Stimulated activated CD8-positive, alpha-beta memory T cell treated with anti-CD3 and anti-CD28 coated beads, Interleukin-4, amount 100 ng/mL, for 1 hour (primary cell): ENCODE results near the gene HMGXB3.

Source experiments
- DNase-seq, 2 donors: peaks; one replicate each; pipeline ENCODE4 v3.0.0-alpha.2; 2020; ENCODE audit warnings: low read depth in 2 of 2, low spot score in 1 of 2

The HMGXB3 gene

DNA sequence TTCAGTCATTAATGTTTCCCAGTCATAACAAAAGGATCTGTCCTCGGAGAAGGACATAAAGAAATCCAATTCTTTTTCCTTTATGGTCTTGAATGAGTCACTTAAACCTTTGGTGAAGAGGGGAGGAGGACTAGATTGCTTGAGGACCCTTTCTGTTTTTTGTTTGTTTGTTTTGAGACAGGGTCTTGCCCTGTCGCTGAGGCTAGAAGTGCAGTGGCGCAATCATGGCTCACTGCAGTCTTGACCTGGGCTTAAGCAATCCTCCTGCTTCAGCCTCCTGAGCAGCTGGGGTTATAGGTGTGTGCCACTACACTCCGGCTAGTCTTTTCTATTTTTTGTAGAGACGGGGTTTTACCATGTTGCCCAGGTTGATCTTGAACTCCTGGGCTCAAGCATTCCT is 12.4 kb upstream of the HMGXB3 start:
- no peak for DNase-seq

DNA sequence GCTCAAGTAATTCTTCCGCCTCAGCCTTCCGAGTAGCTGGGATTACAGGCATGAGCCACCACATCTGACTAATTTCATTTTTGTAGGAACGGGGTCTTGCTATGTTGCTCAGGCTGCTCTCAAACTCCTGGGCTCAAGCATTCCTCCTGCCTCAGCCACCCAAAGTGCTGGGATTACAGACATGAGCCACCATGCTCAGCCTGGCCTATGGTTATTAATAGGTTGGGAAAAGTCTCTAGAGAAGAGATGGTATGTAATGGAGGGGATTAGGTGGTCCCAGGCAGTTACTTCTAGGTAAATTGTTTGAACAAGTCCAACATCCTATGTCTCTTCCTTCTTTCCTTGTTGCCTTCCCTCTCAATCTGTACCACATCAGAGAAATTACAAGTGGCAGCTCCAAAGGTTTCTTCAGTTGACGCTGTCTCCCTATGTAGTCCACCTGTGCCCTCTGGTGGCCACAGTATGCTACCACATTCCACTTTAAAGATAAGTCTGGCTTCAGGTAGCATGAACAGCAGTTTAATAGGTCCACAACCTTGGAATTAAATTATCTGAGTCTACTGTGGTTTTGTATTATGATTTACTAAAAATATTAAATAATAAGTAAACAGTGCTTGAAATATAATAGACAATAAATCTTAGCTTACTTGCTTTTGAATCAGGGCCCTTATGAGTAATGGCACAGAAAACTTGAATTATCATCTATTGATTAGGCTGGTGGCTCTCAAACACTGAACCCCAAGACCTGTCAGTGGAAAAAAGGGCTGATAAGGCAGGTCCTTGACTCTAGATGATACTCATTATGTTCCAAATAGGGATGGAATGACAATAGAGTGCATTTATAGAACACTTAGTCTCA is 9.8 kb upstream of the HMGXB3 start:
- DNase-seq, result peak; percentile 2 to 52

DNA sequence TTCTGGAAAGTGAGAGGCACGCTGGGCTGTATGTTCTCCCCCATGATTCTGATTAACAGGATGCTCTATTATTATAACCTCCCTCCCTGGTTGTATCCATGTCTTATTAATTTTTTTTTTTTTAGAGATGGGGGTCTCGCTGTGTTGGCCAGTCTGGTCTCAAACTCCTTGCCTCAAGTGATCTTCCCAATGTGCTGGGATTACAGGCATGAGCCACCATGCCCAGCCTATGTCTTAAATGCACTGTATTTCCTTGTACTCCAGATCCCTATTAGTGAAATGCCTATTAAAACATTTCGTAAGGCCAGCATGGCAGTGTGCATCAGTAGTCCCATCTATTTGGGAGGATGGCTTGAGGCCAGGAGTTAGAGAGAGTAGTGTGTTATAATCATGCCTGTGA is 7.1 kb upstream of the HMGXB3 start:
- no peak for DNase-seq

DNA sequence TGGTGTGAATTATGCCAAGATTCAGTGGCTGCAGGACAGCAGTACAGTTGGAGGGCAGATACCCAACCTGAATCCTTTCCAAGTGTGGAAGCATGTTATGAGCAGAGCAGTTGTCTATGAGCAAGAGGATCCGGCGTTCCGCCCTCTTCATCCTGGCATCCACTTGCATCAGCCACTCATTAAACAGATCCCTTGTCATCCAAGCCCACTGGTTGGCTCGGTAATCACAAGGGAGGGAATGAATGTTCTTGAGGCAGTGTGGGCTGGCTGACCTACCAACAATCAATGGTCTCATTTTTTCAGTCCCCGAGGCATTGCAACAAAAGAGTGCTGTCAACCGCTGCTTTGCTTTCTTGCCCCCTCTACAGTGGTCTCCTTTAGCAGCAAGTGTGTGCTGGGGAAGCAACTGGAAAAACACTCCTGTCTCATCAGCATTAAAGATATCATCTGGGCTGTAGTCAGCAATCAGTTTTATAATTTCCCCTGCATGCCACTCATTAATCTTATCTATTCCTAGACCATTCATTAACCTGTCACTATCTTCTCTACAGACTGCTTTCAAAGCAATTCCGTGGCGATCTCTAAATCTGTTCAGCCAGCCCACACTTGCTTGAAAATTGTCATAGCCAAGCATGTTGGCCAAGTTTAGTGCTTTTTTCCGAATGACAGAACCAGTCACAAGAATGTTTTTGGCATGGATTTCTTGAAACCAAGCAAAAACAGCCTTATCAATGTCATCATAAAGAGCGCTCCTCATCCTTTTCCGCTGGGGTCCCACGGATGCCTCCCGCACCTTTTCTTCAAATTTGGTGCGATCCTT is 4.9 kb upstream of the HMGXB3 start:
- no peak for DNase-seq

DNA sequence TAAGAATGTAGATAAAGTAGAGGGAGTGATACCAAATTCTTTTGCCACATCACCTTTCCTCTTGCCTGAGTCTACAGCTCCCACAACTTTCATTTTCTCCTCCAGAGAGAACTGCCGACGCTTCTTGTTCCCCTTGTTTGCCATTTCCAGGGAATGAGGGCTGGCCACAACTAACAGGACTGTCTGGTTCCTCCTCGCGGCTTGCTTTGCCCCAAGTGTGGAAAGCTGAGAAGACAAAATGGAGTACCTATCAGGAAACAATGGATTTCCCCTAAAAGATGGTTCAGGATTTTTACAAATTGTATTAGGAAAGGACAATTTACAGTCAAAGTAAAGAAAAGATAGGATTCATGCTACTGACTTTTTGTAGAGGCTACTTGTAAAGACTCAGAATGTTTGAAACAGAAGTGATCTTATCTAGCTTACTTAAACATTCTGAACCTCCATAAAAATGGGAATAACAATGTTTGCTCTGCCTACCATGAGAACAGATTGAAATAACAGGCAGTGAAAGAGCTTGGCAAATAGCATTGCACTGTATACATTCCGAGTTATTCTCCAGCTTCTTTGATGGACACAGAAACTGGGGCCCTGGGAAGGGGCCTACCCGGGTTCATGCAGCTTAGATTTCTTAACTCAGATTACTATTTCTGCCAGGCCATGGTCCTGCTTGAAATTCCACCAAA is 4.2 kb upstream of the HMGXB3 start:
- DNase-seq, result no peak

DNA sequence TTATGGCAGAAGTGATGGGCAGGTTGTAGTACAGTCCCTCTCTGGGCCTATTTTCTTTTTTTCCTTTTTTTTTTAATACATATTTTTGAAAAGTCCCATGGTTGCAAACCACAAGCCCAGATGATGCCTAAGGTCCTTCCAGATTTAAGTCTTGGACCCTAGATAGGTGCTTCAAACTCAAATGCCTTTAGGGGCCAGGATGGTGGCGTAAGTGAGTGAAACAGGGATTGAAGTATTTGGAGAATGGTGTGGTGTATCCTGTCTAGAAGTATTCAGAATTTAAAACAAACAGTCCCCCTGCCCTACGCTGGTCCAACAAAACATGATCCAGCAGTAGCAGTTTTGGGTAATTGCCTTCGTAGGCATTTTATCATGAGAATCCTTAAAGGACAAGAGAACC is 2.3 kb upstream of the HMGXB3 start:
- no peak for DNase-seq

DNA sequence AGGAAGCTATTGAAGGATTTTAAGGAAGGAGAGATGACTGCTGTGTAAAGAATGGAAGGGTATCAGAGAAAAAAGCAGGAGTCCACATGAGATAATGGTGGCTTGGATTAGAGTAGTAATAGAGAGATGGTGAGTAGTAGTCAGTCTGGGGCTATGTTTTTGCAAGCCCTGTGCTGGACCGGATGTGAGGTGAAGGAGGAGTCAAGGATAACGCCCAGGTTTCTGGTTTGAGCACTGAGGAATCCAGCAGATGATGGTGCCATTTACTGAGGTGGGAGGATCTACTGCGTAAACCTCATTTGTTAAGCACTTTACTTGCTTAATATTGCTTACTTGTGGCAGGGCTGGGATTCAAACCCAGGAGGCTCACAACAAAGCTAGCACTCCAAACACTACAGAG is 1.2 kb upstream of the HMGXB3 start:
- DNase-seq, result no peak

DNA sequence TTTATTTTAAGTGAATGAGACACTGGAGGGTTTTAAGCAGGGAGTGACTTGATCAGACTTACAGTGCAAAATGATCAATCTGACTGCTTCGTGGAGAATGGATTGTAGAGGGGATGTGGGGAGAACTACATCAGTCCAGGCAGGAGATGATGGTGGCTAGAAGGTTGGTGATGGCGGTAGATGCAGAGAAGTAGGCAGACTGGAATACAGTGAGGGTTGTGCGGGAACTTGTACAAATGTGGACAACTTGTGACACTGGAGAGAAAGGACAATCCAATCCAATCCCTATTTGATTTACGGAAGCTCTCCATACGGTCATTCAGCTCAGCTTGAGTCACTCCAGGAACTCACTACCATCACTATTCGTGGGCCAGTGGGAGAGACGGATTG is 678 bp upstream of the HMGXB3 start:
- no peak for DNase-seq

DNA sequence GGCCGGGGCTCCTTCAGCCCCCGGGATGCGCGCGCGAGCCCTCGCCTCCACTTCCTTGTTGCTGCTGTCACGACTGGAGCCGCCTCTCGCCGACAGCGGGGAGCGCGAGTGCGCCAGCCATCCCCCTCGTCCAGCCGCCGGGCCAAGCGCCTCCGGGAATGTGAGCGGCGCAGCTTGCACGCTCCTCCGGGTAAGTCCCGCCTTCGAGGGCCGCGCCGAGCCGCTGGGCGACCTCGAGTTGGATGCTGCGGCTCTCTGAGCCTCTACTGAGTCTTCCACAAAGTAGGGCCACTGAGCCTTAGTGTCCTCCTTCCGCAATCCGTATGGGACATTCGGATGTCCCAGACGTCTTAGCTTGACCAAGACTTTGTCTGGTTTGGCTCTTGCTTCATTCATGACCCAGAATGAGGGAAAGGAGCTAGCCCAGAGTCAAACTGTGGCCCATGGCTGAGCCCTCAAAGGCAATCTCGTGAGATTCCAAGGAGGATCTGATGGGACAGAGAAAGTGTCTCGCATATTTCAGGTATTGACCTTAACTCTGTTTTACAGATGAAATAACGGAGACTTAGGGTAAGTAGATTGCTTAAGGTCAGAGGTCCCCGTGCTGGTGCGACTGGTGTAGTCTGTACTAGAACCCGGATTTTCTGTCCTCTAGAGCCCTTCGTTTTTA is 586 bp downstream of the HMGXB3 start:
- DNase-seq, result peak; percentile 7 to 22

DNA sequence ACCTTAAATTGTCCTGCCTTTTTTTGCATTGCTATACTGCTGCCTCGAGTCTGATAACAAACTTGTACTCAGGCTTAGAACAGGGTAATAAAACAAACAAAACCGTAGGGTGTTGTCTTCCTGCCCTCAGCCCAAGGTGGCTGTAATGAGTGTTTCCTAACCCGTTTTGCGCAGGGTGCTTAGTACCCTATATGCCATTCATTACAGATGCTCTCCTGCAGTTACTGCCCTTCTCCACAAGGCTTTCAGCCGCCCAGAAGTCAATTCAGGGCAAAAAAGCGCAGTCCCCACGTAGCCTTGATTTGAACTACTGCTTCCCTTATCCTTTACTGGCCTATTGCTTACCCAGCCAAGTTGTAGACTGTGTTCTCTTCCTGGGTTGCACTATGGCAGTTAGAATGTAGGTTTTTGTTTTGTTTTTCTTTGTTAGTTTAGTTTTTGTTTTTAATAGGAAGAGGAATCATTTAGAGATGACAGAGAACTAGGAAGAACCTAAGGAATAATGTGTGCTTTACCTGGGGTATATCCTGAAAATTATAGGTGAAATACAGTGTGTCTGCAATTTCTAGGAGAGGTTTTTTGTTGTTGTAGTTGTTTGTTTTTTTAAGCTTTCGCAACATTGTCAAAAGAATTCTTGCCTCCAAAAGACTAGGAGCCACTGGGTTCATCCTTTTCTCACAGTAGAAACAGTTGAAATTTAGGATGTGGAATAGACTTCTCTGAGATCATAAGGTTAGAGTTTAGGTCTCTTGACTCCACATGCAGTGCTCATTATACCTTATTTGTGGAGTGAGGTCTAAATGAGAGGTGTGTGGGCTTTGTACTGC is 1.3 kb downstream of the HMGXB3 start:
- peak; percentile 3 to 31 for DNase-seq

DNA sequence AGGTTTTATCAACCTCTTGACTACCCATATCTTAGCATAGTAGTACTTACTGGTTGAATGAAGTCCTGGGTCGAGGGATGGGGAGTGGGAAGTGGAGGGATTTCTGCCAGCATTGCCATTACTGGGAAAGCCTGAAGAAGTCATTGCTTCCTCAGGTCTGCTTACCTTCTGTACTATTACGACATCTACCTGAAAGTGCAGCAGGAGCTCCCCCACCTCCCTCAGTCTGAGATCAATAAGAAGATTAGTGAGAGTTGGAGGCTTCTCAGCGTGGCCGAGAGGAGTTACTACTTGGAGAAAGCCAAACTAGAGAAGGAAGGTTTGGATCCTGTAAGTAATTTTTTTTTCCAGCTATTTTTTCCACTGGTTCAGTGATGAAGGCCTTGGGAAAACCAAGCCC is 5.8 kb downstream of the HMGXB3 start:
- DNase-seq, result no peak

DNA sequence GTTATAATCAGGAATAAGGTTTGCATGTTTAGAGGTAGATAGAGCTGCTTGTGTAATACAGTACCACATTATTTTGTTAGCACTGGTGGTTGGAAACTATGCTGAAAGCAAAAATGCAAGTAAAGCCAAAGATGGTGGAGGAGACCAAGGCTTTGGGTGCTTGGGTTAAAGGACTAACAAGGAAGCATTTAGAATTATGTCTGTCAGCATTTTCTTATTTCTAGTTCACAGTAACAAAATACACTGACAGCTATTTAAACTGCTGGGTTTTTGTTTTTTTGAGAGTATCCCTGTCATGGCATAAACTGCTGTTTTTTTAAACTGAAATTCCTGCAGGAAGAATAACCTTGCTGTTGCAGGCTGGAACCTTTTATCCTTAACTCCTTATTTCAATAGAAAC is 6.5 kb downstream of the HMGXB3 start:
- DNase-seq, result no peak

DNA sequence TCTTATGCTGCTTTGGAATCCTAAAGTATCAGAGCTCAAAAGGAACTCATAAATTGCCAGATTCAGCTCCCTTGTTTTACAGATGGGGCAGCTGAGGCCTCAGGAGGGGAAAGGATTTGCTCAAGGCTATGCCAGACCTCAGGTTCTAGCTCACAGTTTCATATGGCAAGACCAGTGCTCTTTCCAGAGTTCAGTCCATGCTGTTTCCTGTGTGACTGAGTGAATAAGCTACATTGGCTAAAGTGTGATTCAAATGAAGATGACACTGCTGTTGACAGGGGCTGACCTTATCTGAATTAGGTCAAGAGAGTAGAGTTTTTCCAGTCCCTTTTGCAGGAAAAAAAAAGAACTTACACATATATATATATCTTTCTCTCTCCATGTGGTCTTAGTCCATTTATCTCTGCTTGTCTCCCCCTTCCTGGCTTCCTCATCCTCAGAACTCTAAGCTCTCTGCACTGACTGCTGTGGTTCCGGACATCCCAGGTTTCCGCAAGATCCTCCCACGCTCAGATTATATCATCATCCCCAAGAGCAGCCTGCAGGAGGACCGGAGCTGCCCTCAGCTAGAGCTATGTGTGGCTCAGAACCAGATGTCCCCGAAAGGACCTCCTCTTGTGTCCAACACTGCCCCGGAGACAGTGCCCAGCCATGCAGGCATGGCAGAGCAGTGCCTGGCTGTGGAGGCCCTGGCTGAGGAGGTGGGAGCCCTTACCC is 9.3 kb downstream of the HMGXB3 start:
- no peak for DNase-seq

DNA sequence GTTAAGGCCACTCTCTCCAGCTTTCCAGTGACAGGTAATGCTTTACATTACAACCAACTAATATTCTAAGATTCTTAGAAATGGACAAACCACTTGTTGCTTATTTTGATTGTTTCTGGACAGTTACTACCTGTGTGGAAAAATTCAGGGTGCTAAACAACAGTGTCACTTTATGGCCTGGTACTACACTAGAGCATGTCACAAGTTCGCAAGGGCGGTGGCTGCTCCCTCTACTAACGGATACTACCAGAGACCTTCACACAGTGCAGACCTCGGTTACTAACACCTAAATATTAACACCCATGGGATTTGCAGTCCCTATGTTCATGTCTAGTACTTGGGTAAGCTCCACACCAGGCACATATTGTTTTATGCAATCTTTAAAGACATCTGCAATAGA is 13.4 kb downstream of the HMGXB3 start:
- no peak for DNase-seq

DNA sequence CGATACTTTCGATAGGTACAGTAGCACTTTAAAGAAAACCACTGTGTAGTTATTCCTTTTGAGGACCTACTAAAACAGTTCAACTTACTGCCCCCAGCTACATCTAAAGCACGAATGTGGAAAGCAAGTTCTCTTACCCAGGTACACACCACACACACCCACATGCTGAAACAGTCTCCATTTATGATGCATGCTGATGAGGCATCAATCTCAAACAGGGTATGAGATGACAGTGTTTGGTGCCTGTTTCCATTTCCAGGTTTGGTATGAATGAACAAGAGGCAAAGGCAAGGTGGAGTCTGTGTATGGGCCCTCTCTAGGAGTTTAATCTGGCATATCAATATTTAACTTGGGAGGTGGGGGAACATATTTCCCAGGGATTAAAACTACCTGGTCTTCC is 13.9 kb downstream of the HMGXB3 start:
- no peak for DNase-seq

DNA sequence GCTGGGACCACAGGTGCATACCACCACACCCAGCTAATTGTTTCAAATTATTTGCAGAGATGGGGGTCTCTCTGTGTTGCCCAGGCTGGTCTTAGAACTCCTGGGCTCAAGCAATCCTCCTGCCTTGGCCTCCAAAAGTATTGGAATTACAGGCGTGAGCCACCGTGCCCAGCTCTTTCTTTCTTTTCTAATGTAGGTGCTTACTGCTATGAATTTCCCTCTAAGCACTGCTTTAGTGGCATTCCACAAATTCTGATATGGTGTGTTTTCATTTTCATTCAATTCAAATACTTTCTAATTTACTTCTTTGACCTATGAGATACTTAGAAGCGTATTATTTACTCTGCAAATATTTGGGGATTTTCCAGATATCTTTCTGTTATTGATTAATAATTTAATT is 14.9 kb downstream of the HMGXB3 start:
- no peak for DNase-seq

DNA sequence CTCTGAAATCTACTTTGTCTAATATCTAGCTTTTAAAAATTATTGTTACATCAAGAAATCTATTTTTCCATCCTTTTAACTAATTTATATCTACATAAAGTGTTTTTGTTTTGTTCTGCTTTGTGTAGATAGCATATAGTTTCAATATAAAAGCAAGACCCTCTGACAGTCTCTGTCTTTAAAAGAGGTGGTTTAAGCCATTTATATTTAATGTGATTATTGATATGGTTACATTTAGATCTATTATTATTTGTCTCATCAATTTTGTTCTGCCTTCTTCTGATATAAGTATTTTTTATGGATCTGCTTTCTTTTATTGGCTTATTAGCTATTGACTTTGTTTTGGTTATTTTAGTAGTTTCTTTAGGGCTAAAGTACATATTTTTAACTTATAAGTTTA is 16.0 kb downstream of the HMGXB3 start:
- DNase-seq, result no peak

DNA sequence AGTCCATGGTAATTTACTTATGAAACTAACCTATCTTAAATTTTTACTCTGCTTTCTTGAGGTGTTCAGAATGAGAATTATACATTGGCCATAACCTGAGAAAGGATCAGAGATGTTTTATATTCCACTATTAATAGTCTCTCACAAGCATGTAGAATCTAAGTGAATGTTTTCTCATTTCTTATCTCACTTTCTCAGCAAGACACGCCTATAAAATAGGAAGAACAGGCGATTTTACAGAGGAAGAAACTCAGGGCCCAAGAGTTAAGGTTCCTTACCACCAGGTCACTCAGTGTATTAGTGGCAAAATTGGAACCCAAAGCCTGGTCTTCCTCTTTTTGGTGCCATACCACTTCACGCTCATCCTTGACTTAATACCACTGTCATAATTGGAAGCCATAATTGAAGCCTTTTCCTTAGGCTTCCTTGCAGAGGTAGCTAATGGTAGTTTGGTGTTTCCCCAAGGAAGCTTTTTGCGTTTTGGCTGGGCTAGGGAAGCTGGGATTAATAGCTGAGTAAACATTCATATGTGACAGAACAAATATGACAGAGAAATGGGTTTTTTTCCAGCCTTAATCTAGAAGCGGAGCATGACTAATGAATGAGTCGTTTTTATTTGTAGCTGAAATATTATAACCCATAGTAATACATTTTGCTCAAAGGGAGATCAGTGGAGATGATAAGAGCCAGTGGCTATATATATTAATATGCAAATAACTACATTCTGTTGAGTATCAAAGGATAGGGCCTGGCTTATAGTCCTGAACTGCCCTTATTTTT is 16.9 kb downstream of the HMGXB3 start:
- no peak for DNase-seq

DNA sequence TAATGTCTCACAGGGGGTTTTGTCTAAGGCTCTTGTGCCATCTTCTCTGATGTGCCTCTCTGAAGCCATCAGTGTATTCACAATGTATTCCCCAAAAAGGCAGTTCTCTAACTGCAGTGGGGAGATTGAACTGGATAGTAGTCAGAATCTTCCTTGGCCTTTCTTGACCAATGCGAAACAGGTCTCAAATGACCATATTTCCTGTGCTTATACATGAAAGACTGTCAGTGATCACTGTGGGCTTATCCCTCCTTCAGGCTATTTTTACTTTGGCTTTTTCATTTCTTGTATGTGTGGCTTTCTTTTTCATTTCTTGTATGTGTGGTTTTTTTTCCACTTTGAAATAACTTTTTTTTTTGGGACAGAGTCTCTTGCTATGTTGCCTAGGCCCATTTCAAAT is 19.7 kb downstream of the HMGXB3 start:
- no peak for DNase-seq
